ENCODE measurements around the gene KLHL29. TPM values are rescaled to one million over a fixed set of nuclear protein-coding genes. Genes with fewer than 3 reads are reported as not detected.

The KLHL29 gene
- total and polyA plus RNA-seq, 2 experiments from 2014 or later, result 1.9 to 6.4 TPM

DNA sequence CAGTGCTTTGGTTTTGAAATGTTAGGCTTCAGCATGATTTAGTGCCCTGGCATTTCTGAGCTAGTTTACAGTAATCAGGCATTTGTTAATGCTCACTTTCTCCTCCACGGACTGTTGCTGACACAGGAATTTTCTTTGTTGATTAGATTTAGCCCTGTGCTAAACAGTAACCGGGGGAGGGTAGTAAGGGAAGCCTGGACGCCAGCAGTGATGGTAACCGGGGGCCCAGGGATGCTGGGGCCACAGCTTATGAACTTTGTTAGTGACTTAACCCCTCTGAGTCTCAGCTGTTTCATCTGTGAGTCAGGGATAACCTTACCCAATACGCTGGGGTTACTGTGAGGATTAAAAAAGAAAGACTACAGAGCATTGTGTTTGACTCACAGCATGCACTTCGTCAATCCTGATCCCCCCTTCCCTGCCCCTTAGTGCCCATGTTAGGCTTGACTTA is 33.5 kb downstream of the KLHL29 start:
- H3K9me3 ChIP-seq (ENCODE audit: low read depth), result no peaks in the 10 kb centered on the region
- peak; percentile 92 for DNase-seq
- H3K27me3 ChIP-seq (replicated peaks; ENCODE audit: insufficient read depth), result no peaks in the 10 kb centered on the region
- H3K4me2 ChIP-seq (ENCODE audit: unreplicated experiment), result peak overlapping the region; percentile 78
- H4K20me1 ChIP-seq (ENCODE audit: insufficient read depth), result no peaks in the 10 kb centered on the region
- TF ChIP-seq EZH2 (IDR thresholded peaks at IDR 0.05; ENCODE audit: insufficient read depth, poor library complexity, severe bottlenecking) (no peak), EZH2phosphoT487 (IDR thresholded peaks at IDR 0.05; ENCODE audit: insufficient read depth, low read depth) (no peak)
- H3K9me2 ChIP-seq (ENCODE audit: insufficient read depth), result no peaks in the 10 kb centered on the region
- H3K4me1 ChIP-seq (ENCODE audit: insufficient read depth), result peaks cover 40% of the 10 kb centered on the region
- H3K4me3 ChIP-seq, result peak overlapping the region; percentile 45
- H3K9ac ChIP-seq, result peak overlapping the region; percentile 73
- in situ Hi-C loops (cut with MboI), result no loop called here
- 6 to 12% methylated on average over 6 of the region's 6 CpGs for WGBS, 2 experiments (ENCODE audit: low coverage in 1 of 2, low lambda C conversion rate in 2 of 2, missing lambda C conversion rate in 2 of 2)
- no peaks in the 10 kb centered on the region for H3K36me3 ChIP-seq (ENCODE audit: low read depth)
- H3F3A ChIP-seq (ENCODE audit: insufficient read depth), result peaks cover 36% of the 10 kb centered on the region
- H3K27ac ChIP-seq, result peak overlapping the region; percentile 95
- H2AFZ ChIP-seq, result peak overlapping the region; percentile 44; the same call in 1 of the 2 replicates
- H3K79me2 ChIP-seq (ENCODE audit: insufficient read depth), result peaks cover 55% of the 10 kb centered on the region

DNA sequence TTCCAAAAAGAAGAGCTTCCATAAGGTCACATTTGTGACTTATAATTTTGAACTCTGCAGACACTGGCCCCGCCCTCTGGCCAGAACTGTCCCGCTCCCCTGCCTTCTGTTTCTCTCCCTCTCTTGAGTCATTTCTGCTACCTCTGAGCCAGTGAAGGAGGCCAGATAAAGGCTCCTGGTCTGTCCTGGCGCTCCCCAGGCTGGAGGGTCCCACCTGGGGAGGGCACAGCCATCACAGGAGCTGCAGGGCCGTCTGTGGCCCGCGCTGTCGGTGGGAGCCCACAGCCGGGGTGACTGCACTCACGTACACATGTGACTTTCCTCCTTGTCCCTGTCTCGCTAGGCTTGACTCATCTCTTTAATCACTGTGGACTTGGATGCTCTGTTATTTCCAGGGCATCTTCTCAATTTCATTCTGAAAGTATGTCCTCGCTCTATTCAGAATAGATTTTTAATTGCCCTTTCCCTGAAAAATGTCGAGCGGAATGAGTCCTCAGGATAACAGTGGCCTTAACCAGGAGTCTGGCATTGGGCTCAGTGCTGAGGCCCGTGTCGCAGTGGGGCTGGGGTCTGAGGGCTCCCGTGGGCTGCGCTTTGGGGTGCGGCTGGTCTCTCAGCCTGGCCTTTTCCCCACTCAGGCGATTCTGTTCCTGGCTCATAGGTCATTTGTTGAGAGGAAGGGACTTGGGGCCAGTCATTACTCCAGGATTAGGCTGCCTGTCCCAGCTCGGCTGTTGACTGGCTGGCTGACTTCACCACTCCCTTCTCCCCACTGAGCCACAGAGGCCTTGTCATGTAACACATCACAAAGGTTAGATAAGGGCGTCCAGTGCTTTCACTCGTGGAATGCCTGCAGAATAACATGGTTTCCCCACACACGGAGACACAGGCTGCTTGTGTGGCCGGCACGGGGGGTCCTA is 34.5 kb downstream of the KLHL29 start:
- Histone ChIP-seq H3K9me2 (ENCODE audit: insufficient read depth) (no peaks in the 10 kb centered on the region), H3K27ac (peak overlapping the region; percentile 95), H3K9ac (peak overlapping the region; percentile 73), H4K20me1 (ENCODE audit: insufficient read depth) (no peaks in the 10 kb centered on the region), H2AFZ (peak overlapping the region; percentile 44), H3K4me3 (peak overlapping the region; percentile 45), H3K9me3 (ENCODE audit: low read depth) (no peaks in the 10 kb centered on the region), H3K27me3 (replicated peaks; ENCODE audit: insufficient read depth) (no peaks in the 10 kb centered on the region), H3K4me2 (ENCODE audit: unreplicated experiment) (peak overlapping the region; percentile 78), H3K36me3 (ENCODE audit: low read depth) (no peaks in the 10 kb centered on the region), H3F3A (ENCODE audit: insufficient read depth) (peaks cover 32% of the 10 kb centered on the region), H3K4me1 (ENCODE audit: insufficient read depth) (peaks cover 38% of the 10 kb centered on the region), H3K79me2 (ENCODE audit: insufficient read depth) (peaks cover 55% of the 10 kb centered on the region)
- in situ Hi-C loops (cut with MboI), result no loop called here
- no peak for TF ChIP-seq EZH2 (IDR thresholded peaks at IDR 0.05; ENCODE audit: insufficient read depth, poor library complexity, severe bottlenecking)
- TF ChIP-seq EZH2phosphoT487 (IDR thresholded peaks at IDR 0.05; ENCODE audit: insufficient read depth, low read depth), result no peak
- peak; percentile 86 for DNase-seq
- 34 to 39% methylated on average over 25 of the region's 25 CpGs for WGBS, 2 experiments (ENCODE audit: low coverage in 1 of 2, low lambda C conversion rate in 2 of 2, missing lambda C conversion rate in 2 of 2)

- DNase-seq, result no peak
- Histone ChIP-seq H3K4me3 (no peak overlapping the region), H3K9ac (peak overlapping the region; percentile 73), H3K9me3 (ENCODE audit: low read depth) (no peaks in the 10 kb centered on the region), H3K9me2 (ENCODE audit: insufficient read depth) (no peaks in the 10 kb centered on the region), H3F3A (ENCODE audit: insufficient read depth) (peaks cover 32% of the 10 kb centered on the region), H3K4me1 (ENCODE audit: insufficient read depth) (peaks cover 30% of the 10 kb centered on the region), H3K4me2 (ENCODE audit: unreplicated experiment) (peak overlapping the region; percentile 78), H4K20me1 (ENCODE audit: insufficient read depth) (no peaks in the 10 kb centered on the region), H2AFZ (no peak overlapping the region), H3K79me2 (ENCODE audit: insufficient read depth) (peaks cover 58% of the 10 kb centered on the region), H3K27ac (peak overlapping the region; percentile 95), H3K27me3 (replicated peaks; ENCODE audit: insufficient read depth) (no peaks in the 10 kb centered on the region), H3K36me3 (ENCODE audit: low read depth) (no peaks in the 10 kb centered on the region)
- in situ Hi-C loops (cut with MboI), result no loop called here
- no peak for TF ChIP-seq EZH2 (IDR thresholded peaks at IDR 0.05; ENCODE audit: insufficient read depth, poor library complexity, severe bottlenecking)
- no peak for TF ChIP-seq EZH2phosphoT487 (IDR thresholded peaks at IDR 0.05; ENCODE audit: insufficient read depth, low read depth)
- WGBS, 2 experiments (ENCODE audit: low coverage in 1 of 2, low lambda C conversion rate in 2 of 2, missing lambda C conversion rate in 2 of 2), result 94 to 95% methylated on average over 26 of the region's 26 CpGs
Observed at GRCh38 chr2:23420091-23420839, 35.3 kb downstream of the KLHL29 start.

- H3K27ac ChIP-seq, result peak overlapping the region; percentile 95; the same call in 1 of the 2 replicates
- no peaks in the 10 kb centered on the region for H3K9me3 ChIP-seq (ENCODE audit: low read depth)
- no peak for TF ChIP-seq EZH2phosphoT487 (IDR thresholded peaks at IDR 0.05; ENCODE audit: insufficient read depth, low read depth)
- no peak for TF ChIP-seq EZH2 (IDR thresholded peaks at IDR 0.05; ENCODE audit: insufficient read depth, poor library complexity, severe bottlenecking)
- no peak overlapping the region for H3K9ac ChIP-seq
- H3F3A ChIP-seq (ENCODE audit: insufficient read depth), result peaks cover 36% of the 10 kb centered on the region
- DNase-seq, result no peak
- in situ Hi-C loops (cut with MboI), result no loop called here
- H3K79me2 ChIP-seq (ENCODE audit: insufficient read depth), result peaks cover 58% of the 10 kb centered on the region
- H3K36me3 ChIP-seq (ENCODE audit: low read depth), result no peaks in the 10 kb centered on the region
- peaks cover 33% of the 10 kb centered on the region for H3K4me1 ChIP-seq (ENCODE audit: insufficient read depth)
- H3K4me2 ChIP-seq (ENCODE audit: unreplicated experiment), result no peak overlapping the region
- no peak overlapping the region for H3K4me3 ChIP-seq
- H3K9me2 ChIP-seq (ENCODE audit: insufficient read depth), result no peaks in the 10 kb centered on the region
- H4K20me1 ChIP-seq (ENCODE audit: insufficient read depth), result no peaks in the 10 kb centered on the region
- 90 to 92% methylated on average over 9 of the region's 9 CpGs for WGBS, 2 experiments (ENCODE audit: low coverage in 1 of 2, low lambda C conversion rate in 2 of 2, missing lambda C conversion rate in 2 of 2)
- H3K27me3 ChIP-seq (replicated peaks; ENCODE audit: insufficient read depth), result no peaks in the 10 kb centered on the region
- H2AFZ ChIP-seq, result no peak overlapping the region
Observed at GRCh38 chr2:23420840-23421476, 36.0 kb downstream of the KLHL29 start.

Data from GM23248 (cell line).